NOMO-1 treated with dmso at 0.1 percent for 144 hours (cell line): ENCODE results near the gene SLC6A12.

Experiments
- DNase-seq: peaks from one replicate; lab custom pipeline; 2025; ENCODE audit not compliant: unreplicated experiment; lab: John Stamatoyannopoulos, UW

The SLC6A12 gene

DNA sequence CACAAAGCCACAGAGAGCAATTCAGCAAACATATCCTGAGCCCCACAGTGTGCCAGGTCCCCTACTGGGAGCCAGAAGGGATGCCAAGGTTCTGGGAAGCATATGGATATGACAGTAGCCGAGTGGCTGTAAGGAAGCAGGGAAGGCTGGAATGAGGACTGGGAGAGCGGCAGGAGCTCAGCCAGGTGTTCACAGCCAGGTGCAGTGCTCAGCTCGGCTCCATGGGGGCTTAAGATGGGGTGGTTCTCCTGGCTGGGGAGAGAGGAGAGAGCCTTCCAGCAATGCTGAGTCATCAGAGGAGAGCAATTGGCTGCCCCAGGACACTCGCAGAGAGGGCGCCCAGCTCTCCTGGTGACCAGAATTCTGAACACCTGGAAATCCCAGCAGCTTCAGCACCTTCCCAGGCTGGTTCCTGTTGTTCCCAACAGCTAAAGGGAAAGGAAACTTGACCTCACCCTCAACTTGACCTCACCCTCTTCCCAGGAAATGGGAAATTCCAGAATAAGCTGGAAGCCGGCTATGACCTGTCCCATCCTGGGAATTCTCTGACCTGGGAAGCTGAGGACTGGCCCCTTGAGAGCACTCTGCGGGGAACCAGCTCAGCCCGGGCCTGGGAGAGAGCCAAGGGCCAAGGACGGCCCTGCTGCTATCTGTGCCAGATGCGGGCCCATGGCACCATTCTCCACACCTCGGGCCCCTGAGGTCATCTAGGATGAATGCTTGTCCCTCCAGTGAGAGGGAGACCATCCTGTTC lies 34.6 kb downstream of the SLC6A12 start:
- DNase-seq, result no peak

DNA sequence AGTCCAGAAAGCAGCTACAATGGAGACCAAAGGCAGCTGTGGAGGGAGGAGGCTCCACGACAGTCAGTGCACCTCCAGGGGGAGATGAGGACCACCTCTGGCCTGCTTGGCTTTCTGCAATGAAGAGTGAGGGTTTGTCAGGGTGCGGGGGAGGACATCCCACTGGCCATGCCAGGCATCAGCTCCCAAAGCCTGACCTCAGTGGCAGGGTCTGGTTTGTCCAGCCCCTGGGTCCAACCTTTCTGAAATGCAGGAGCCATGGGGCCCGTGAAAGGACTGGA lies 35.2 kb downstream of the SLC6A12 start:
- DNase-seq, result no peak

GRCh38 chr12:177980-178828 lies 35.8 kb downstream of the SLC6A12 start:
- no peak for DNase-seq

- no peak for DNase-seq
Measured at GRCh38 chr12:177336-177979, 36.5 kb downstream of the SLC6A12 start.

- no peak for DNase-seq
Measured at GRCh38 chr12:176321-177181, 37.4 kb downstream of the SLC6A12 start.

GRCh38 chr12:175759-176158 lies 38.2 kb downstream of the SLC6A12 start:
- DNase-seq, result no peak

GRCh38 chr12:175250-175649 lies 38.7 kb downstream of the SLC6A12 start:
- DNase-seq, result no peak

DNA sequence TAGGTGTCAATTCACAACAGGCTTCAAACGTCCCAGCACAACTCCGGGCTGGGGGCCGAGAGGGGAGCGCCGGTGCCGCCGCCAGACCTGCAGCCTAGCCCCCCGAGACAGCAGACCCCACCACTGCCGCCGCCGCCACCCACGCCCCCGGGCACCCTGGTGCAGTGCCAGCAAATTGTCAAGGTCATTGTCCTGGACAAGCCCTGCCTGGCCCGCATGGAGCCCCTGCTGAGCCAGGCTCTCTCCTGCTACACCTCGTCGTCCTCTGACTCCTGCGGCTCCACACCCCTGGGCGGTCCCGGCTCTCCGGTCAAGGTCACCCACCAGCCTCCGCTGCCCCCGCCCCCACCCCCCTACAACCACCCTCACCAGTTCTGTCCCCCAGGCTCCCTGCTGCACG lies 39.4 kb downstream of the SLC6A12 start:
- DNase-seq, result no peak

DNA sequence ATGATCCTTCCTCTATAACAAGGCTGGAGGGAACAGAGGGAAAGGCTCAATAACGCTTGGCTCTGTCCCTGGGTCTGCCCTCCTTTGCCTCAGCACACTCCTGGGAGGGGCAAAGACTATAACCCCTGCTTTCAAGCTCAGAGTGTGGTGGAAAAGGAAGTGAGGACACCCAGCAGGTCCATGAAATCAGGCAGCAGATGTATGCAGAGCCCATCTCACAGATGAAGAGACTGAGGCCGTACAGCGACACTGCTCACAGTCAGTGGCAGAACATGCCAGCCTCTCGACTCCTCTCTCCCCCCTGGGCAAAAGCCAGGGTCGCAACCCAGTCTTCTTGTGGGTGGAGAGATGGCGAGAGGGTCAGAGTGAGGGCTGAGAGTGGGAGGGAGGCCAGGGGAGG lies 39.8 kb downstream of the SLC6A12 start:
- DNase-seq, result no peak

- peak; percentile 35 for DNase-seq
Measured at GRCh38 chr12:172732-173161, 41.2 kb downstream of the SLC6A12 start.

DNA sequence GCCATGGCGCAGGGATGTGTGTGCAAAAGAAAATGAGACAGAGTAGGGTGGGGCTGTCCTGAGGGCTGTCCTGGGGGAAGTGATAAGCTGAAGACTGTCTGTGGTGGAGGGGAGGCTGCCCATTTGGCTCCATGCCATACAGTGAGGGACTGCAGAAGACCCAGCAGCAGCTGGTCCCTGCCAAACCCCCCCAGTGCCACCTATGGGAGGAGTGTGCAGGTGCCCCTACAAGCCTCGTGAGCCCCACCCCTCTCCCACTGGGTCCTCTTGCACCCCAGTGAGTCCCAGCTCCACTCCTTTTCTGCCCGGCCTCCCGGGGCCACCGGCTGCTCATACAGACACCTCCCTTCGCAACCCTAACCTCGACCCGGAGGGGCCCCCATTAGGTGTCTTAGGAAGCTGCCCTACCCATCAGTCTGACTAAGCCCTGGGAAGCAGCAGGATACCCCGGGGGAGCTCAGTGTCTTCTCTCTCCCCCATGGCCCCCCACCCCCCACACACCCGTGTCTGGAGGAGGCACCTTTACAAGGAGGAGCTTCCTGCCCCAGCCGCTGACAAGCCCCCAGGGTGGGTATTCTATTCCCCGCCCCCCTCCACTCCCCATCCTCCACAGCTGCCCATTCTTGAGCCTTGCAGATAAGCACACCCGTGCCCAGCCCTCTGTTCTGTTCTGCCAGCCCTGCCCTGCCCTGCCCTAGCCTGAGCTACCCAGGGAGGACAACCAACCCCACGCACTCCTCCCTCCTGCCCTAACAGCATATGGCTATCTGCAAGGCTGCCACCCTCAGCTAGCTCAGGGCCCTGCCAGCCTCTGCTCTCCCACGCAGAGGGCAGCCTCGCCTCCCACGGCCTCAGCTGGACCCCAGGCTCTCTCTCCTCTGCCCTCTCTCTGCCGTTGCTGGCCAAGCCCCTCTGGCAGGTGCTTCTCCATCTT lies 41.9 kb downstream of the SLC6A12 start:
- no peak for DNase-seq

DNA sequence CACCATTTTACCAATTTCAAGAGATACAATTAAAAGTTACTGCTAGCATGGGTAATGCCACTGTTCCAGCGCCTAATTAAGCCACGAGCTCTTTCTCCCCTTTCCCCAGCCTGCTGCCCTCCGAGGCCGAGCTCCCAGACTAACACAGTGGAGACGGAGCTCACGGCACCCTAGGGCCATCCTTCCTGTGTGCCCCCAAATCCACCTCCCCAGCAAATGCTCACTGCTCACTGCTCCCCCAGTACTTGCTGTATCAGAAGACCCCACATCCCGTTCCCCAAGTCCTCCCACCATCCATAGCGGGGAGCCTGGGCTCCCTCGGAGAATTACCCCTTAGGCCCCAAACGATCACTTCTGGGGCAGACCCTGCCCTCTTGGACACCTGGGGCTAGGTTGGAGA lies 42.7 kb downstream of the SLC6A12 start:
- DNase-seq, result no peak

DNA sequence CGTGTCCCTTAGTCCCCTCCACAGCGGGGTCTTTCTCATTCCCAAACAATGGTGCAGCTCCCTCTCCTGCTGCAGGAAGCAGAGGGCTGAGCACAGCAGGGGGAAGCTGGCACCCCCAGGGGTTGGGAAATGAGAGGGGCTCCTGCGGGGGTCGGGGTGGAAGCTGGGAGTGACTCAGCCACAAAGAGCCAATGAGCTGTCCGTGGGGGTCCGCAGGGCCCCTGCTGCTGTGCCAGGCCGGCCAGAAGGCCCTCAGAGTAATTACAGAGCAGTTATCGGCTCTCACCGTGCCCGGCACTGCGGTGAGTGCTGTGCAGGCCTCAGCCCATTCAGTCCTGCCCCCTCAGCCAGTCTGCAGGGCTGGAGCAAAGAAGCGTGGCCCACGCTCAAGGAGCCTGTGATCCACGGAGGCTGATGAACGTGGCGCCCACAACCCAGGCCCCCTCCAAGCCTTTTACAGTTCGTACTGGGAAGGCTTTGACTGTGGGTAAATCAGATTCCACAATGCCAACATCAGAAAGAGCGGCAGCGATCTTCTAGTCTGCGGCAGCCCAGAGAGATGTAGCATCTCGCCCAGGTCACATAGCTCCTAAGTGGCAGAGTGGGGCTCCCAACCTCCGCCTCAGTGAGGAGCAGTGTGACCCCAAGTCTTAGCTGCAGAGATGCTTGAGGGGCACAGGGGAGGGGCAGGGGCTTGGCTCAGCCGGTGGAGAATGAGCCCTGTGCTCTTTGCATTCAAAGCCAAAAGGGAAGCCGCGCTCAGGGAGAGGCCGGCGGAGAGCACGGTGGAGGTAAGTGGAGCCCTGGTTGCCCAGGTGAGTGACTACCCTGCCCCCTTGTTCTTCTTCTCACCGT lies 43.4 kb downstream of the SLC6A12 start:
- no peak for DNase-seq

DNA sequence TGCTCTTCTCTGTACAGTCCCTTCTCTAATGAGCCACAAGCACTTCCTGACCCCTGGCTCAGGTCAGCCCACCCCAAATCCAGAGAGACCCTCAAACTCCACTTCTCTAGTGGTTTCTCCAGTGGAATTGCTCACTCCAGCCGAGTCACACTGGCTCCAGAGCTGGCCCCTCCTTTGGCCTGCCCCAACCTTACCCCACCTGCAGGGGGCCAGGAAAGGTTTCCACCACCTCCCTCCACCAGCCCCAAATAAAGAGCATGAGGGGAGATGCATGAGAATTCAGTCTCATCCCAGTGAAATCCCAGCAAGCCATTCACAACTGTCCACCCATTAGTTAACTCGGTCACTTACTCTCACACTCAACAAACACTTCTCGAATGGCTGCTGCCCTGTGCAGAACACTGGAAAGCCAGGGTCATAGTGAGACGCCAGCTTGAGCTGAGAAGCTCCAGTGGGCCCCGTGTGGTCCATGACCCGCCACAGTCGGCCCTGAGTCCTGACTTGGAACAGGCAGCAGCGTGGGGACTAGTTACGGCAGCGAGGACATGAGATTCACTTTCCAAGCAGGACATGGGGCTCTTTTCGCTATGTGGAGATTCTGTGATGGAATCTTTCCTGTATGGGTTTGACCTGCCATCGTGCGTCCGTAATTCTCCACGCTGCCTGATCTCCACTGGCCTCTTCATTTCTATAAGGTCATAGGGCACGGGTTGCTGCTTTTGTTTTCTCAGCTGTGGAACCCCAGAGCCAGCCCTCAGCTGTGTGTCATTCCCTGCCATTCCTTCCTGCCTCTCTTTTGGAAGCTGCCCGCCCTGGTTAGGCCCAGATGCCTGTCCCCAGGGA lies 44.2 kb downstream of the SLC6A12 start:
- DNase-seq, result no peak

- DNase-seq, result peak; percentile 44
Measured at GRCh38 chr12:168763-169525, 45.0 kb downstream of the SLC6A12 start.

DNA sequence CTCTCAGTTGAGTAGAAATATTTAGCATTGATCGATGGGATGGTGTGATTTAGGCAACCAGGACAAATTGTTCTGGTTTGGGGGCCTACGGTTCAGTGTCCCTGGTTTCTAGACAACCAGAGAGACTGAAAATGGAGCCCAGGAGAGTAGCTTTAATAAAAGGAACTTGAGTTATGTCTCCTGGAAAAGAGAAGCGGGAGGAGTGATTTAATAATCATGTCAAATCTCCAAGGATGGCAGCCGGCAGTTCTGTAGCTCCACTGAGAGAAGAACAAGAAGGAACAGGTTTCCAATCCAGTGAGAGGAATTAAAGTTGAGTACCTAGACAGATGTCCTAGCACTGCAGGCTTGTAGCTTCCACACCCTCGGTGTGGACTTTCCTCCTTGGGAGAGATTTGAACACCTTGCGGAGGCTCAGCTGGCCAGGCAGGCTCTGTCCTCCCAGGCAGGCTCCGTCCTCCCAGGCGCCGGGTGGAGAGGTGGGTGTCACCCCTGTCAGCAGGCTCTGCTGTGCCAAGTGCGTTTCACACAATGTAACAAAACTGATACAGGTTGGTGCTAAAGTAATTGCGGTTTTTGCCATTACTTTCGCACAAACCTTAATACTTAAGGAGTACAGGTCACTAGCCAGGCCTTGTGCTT lies 45.9 kb downstream of the SLC6A12 start:
- DNase-seq, result no peak
